Fibroblast of pulmonary artery (primary cell): ENCODE measurements around the gene DECR2.
"Not testable (repeated sequence)": the region's sequence is repeated elsewhere in the genome, so short reads cannot be mapped to it uniquely, and the experiment has no call there.

Experiments used
- DNase-seq: peaks from one replicate; pipeline ENCODE4 v3.0.0-alpha.2; 2010; ENCODE audit warnings: low read depth
- H3K4me3 ChIP-seq: replicated peaks from 2 replicates; pipeline ENCODE4 v1.5.1; 2011; ENCODE audit warnings: low read depth, mild to moderate bottlenecking, control low read depth, low read length, moderate library complexity
- TF ChIP-seq, protein P1 (sequence below): IDR thresholded peaks from 2 replicates; pipeline ENCODE4 v1.5.1; 2011; ENCODE audit warnings: mild to moderate bottlenecking, control low read depth, low read length, inconsistent platforms; ENCODE audit errors: missing control alignments

DECR2 gene

DNA sequence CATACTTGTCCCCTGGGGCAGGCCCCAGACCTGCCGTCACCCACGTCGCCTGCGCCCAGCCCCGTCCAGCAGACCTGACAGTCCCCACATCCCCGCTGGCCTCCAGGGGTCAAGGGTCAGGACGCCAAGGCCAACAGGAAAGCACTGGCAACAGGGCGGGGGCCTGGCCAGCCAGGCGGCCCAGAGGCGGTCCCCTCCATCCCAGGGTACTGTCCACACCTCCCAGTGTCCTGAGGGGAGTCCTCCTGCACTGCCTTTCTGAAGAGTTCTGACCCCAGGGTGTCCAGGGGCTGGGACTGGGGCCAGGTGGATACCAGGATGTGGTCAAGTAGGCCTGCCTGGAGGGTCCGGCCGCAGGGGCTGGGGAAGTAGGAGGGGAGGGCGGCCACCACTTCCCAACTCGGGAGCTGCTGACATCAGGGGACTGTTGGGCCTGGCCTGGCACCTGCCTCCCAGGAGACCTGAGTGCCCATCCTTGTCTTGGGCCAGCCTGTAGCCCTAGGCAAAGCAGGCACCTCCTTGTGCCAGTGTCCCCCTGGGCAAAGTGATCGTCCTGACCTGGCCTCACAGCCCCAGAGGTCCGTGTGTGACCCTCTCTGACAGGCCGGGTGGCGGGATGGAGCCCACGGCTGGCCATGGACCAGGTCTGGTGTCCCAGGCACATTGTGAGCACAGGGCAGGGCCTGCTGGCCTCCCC lies 42.5 kb upstream of the DECR2 start:
- DNase-seq: no peak
- TF ChIP-seq, protein P1, sequence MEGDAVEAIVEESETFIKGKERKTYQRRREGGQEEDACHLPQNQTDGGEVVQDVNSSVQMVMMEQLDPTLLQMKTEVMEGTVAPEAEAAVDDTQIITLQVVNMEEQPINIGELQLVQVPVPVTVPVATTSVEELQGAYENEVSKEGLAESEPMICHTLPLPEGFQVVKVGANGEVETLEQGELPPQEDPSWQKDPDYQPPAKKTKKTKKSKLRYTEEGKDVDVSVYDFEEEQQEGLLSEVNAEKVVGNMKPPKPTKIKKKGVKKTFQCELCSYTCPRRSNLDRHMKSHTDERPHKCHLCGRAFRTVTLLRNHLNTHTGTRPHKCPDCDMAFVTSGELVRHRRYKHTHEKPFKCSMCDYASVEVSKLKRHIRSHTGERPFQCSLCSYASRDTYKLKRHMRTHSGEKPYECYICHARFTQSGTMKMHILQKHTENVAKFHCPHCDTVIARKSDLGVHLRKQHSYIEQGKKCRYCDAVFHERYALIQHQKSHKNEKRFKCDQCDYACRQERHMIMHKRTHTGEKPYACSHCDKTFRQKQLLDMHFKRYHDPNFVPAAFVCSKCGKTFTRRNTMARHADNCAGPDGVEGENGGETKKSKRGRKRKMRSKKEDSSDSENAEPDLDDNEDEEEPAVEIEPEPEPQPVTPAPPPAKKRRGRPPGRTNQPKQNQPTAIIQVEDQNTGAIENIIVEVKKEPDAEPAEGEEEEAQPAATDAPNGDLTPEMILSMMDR: no peak
- H3K4me3 ChIP-seq: no peak overlapping the region

DNA sequence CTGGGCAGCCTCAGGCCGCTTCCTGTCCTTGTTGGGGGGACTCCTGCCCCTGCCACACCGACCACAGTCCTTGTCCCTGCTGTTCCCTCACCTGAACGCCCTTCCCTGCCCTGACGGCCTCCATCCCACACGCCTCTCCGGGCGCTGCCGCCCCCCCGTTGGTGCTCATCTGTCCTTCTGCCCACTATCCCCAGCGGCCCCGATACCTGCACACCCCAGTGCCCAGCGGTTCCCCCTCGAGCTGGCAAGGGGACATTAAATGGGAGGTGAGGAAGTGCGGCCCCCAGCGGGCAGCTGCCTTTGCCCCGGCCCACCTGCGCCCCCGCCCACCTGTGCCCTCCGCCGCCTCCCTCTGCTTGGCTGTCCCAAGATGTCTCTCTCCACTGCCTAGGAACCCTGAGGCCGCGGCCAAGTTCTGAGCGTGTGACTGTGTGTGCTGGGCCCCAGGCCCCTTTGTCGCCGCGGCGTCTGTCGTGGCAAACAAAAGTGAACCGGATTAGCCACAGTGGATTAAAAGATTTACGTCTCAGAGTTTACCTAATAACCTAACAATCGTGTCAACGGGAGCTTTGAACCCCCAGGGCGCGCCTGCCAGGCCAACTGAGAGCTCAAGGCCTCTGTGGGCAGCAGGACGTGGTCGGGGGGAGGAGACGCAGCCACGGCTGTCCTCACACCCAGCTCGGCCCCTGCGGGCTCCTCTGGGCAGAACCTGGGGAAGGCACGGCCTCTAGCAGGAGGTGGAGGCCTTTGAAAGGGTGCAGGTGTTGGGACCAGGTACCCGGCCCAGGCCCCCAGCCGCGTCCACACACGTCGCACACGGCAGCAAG lies 41.6 kb upstream of the DECR2 start:
- no peak overlapping the region for H3K4me3 ChIP-seq
- TF ChIP-seq, protein P1: no peak
- no peak for DNase-seq

DNA sequence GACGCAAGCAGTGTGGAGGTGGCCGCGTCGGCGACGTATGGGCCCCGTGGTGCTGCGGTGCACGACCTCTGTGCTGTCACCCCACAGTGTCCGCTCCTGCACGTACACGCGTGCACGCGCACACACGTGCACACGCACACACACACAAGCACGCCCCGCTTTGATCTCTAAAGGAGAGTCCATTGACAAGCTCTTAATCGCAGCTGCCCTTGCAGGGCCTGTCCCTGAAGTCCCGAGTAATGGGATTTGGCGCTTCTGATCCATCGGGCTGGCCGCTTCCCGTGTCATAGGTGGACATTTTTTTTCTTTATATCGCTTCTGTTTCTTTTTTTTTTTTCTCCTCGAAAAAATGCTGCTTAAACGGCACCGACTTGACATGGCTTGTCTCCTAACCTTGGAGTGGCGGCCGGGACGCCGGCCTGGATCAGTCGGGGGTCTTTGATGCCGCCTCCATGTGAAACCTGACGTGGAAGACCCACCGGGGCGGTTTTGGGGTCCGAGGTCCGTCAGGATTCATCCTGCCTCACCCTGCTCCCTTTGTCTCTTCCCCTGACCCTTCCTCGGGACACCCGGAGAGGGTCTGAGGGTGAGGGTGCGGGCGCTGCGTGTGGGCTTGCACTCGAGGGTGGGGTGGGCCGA lies 40.9 kb upstream of the DECR2 start:
- DNase-seq: no peak
- TF ChIP-seq, protein P1: no peak
- H3K4me3 ChIP-seq: no peak overlapping the region

DNA sequence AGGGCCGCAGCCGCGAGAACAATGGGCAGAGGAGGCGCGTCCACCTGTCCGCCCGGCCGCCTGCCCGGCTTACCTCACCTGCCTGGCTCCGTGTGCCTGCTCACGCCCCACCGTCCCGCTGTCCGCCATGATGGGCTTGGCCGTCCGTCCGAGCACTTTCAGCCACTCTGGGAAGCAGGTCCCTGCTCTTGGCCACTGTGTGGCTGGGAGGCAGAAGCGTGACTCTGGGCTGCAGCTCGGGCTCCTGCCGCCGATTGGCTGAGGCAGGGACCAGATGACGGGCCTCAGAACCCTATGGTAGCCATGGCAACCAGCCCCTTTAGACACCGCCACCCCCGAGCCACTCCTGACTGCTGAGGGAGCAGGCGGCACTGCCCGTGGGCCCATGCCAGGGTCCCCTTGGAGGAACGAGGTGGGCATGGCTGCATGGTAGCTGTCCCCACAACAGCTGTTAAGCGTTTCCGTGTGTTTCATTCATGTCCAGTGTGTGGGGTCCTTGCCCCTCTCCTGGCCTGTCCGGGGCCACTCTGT lies 40.3 kb upstream of the DECR2 start:
- H3K4me3 ChIP-seq: no peak overlapping the region
- no peak for DNase-seq
- TF ChIP-seq, protein P1: no peak

DNA sequence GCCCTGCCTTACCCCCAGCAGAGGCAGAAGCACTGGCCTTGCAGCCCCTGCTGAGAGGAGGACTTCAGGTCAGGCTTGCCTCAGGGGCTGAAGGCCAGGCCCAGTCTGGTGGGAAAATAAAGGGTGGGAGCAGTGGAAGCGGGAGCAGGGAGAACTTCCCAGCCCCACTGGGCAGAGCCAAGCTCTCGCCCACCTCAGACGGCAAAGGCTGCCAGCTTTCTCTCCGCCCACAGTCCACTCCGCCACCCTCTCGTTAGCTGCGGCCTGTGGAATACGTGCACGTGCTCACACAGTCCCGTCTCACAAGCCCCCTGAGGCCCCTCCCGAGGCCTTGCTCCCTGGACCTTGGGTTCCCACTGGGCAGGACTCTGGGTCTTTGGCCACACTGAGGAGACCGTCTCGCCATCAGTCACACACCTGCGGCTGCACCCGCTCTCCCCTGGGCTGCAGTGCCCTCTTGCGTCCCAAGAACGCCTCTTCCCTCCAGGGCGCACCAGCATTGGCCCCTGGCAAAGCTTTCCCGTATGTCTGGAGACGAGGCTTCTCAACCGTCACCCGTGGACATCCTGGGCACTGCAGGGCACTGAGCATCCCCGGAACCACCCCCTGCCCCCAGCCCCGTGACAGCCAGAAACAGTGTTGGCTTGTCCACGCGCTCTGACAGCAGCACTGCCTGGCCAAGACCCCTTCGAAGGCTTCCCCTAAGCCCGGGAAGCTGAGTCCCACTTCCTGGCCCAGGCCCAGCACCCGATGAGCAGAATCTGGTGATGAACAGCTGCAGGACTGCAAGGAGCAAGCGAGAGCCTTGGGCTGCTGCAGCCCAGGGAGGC lies 39.6 kb upstream of the DECR2 start:
- DNase-seq: peak; percentile 81
- H3K4me3 ChIP-seq: no peak overlapping the region
- TF ChIP-seq, protein P1: peak; percentile 78

DNA sequence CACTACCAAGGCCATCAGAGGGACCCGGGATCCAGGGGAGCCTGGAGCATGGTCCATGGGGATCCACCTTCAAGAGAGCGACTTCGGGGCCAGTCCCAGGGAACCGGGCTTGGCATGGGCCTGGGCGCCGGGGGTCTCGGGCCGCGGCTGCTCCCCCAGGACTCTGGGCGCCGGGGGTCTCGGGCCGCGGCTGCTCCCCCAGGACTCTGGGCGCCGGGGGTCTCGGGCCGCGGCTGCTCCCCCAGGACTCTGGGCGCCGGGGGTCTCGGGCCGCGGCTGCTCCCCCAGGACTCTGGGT lies 39.0 kb upstream of the DECR2 start:
- H3K4me3 ChIP-seq, DNase-seq: not testable (repeated sequence)
